Spleen (tissue), 11 donors: ENCODE results near the gene AJM1. TPM values are rescaled to one million over a fixed set of nuclear protein-coding genes. Genes with fewer than 3 reads are reported as not detected.
A peak's percentile ranks its signal among the peaks of the same experiment; 100 is the strongest.
"Not testable (repeated sequence)": the region's sequence is repeated elsewhere in the genome, so short reads cannot be mapped to it uniquely, and the experiment has no call there.

ENCODE experiments used
- DNase-seq: peaks from one replicate; pipeline ENCODE4 v3.0.0-alpha.2; 2020
- H3K27ac ChIP-seq, 8 donors: fragments of 200-600 bp; sonication (generic) in 7 of 8; 1 replicate in 4 of 8; 2 replicates in 4 of 8; pipeline versions ENCODE4 v1.5.0 to v1.8.0; 2016 to 2021; ENCODE audit warnings: inconsistent platforms in 4 of 8, mild to moderate bottlenecking in 4 of 8, moderate library complexity in 1 of 8
- H3K27me3 ChIP-seq, 7 donors: fragments of 200-600 bp; sonication (generic) in 6 of 7; replicated peaks in 1 of 7; 1 replicate in 4 of 7; 2 replicates in 3 of 7; pipeline versions ENCODE4 v1.5.0 to v1.8.0; 2016 to 2021; ENCODE audit warnings: inconsistent platforms in 3 of 7, mild to moderate bottlenecking in 1 of 7
- H3K36me3 ChIP-seq, 6 donors: fragments of 200-600 bp; sonication (generic) in 5 of 6; 1 replicate in 4 of 6; 2 replicates in 2 of 6; pipeline versions ENCODE4 v1.5.0 to v1.8.0; 2016 to 2021; ENCODE audit warnings: inconsistent platforms in 2 of 6
- H3K4me1 ChIP-seq, 6 donors: fragments of 200-600 bp; sonication (generic) in 5 of 6; 1 replicate in 3 of 6; 2 replicates in 3 of 6; pipeline versions ENCODE4 v1.5.0 to v1.8.0; 2016 to 2021; ENCODE audit warnings: inconsistent platforms in 3 of 6
- H3K4me3 ChIP-seq, 8 donors: fragments of 200-600 bp; sonication (generic) in 7 of 8; 1 replicate in 4 of 8; 2 replicates in 4 of 8; pipeline versions ENCODE4 v1.5.0 to v1.8.0; 2016 to 2021; ENCODE audit warnings: inconsistent platforms in 4 of 8, mild to moderate bottlenecking in 4 of 8, moderate library complexity in 2 of 8
- H3K9me3 ChIP-seq, 8 donors: fragments of 200-600 bp; sonication (generic) in 7 of 8; 1 replicate in 4 of 8; 2 replicates in 4 of 8; pipeline versions ENCODE4 v1.5.0 to v1.8.0; 2016 to 2021; ENCODE audit warnings: inconsistent platforms in 4 of 8
- CTCF ChIP-seq, 11 experiments: fragments of 200-600 bp in 7 of 11; fragments of 450-650 bp in 4 of 11; sonication (generic) in 4 of 11; IDR thresholded peaks in 8 of 11; conservative IDR thresholded peaks in 3 of 11; 1 replicate in 7 of 11; 2 replicates in 4 of 11; pipeline versions ENCODE4 v1.4.0 to v1.8.0; 2016 to 2021; ENCODE audit warnings: antibody characterized with exemption in 11 of 11, inconsistent platforms in 4 of 11, mild to moderate bottlenecking in 1 of 11
- POLR2A ChIP-seq, 3 donors: fragments of 450-650 bp; IDR thresholded peaks; one replicate each; pipeline ENCODE4 v1.5.1; 2017; ENCODE audit warnings: antibody characterized with exemption in 3 of 3, mild to moderate bottlenecking in 1 of 3
- POLR2AphosphoS5 ChIP-seq, 3 donors: sonication (generic); formaldehyde crosslinking; IDR thresholded peaks; one replicate each; pipeline ENCODE4 v1.5.1; 2017; ENCODE audit warnings: antibody characterized with exemption in 3 of 3
- WGBS, 5 donors: extraction: QIAGEN DNeasy Blood & Tissue Kit in 3 of 5; methylation state at CpG; one replicate each; pipeline versions ENCODE4 v1.1.5 to v1.1.7; 2013 to 2018; 5-methylcytosine and 5-hydroxymethylcytosine counted together
- intact Hi-C: fragments of 100-400 bp; cut with DNase I; formaldehyde crosslinking; loops from one replicate; pipeline ENCODE4 v1.15.0; 2023; ENCODE audit warnings: low total_unique reads
- polyA plus RNA-seq, 3 donors: library from polyadenylated mRNA; stranded (reverse); fragments of 200-250 nt; gene quantifications; one replicate each; pipeline ENCODE4 v1.2.1, GENCODE V29; 2013
- total RNA-seq, 7 donors: library from RNA; depleted of rRNA in 3 of 7; stranded (reverse); fragments of >200 nt in 3 of 7; fragmentation: NEBNext Ultra II Directional in 4 of 7; extraction: Animal tissue kit (Norgen Biotek cat#: 25700) in 4 of 7; gene quantifications; one replicate each; pipeline versions ENCODE4 v1.1.0 to v1.2.1, GENCODE V29; 2016 to 2021
- donor health status: healthy with polysubstance abuse.
- donor health status: DM: no; HTN: no; CAD: no; lungs with moderate emphysema.
- donor health status: DM: no; HTN: no; CAD: no.
- donor health status: Bipolar disorder and iron deficiency.
- donor health status: healthy.
- donor health status: DM: no; HTN: no; CAD: no.
- donor health status: DM: yes; HTN: yes; CAD: no.

AJM1 gene
- total and polyA plus RNA-seq, 10 donors, result 0.91 to 13.1 (median 4.9) TPM

DNA sequence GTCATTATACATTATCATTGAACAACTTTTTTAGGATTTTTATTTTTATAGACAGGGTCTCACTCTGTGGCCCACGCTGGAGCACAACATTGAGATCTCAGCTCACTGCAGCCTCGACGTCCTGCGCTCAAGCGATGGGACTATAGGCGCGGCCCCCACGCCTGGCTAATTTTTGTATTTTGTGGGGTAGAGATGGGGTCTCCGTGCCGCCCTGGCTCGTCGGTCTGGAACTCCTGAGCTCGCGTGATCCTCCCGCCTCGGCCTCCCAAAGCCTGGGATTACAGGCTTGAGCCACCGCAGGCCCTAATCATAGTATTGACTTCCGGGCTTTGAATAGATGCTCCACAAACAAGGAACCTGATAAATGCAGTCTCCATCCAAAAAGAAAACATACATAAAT, 25.2 kb downstream of the AJM1 start:
- intact Hi-C loops, result no loop called here
- no peak for TF ChIP-seq POLR2AphosphoS5 (IDR thresholded peaks at IDR 0.05)
- TF ChIP-seq POLR2A (IDR thresholded peaks at IDR 0.05), result no peak
- TF ChIP-seq CTCF (IDR thresholded peaks at IDR 0.05 in 8 of 11, conservative IDR thresholded peaks at IDR 0.05 in 3 of 11), result no peak
- H3K27me3 ChIP-seq, result no peaks in the 10 kb centered on the region
- H3K9me3 ChIP-seq, result peaks cover 0 to 5% (median 3%) of the 10 kb centered on the region in 8 donors
- no peak overlapping the region for H3K27ac ChIP-seq
- 97 to 98% (median 98%) methylated on average over 18 of the region's 18 CpGs for WGBS, 5 donors
- H3K4me3 ChIP-seq, result peak overlapping the region in 2 of 8 donors; percentile 75 to 82
- DNase-seq, result peak; percentile 72
- peaks cover 16 to 45% (median 24%) of the 10 kb centered on the region in 6 donors for H3K4me1 ChIP-seq
- peaks cover 0 to 24% (median 17%) of the 10 kb centered on the region in 6 donors for H3K36me3 ChIP-seq

DNA sequence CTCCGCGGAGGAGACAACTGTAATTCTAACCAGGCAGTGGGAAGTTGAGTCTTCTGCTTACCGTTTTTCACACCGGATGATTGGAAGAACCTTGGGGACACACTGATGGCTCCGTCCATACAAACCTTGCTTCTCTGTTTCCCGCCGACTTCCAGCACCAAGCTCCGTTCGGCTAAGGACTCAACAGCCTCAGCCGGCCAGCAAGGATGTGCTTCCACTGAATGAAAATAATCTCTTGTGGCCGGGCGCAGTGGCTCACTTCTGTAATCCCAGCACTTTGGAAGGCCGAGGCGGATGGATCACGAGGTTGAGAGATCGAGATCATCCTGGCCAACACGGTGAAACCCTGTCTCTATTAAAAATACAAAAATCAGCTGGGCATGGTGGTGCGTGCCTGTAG, 25.6 kb downstream of the AJM1 start:
- Histone ChIP-seq H3K4me1 (peaks cover 16 to 40% (median 24%) of the 10 kb centered on the region in 6 donors), H3K9me3 (peaks cover 0 to 10% (median 7%) of the 10 kb centered on the region in 8 donors), H3K36me3 (peaks cover 0 to 20% (median 12%) of the 10 kb centered on the region in 6 donors), H3K27me3 (no peaks in the 10 kb centered on the region), H3K4me3 (no peak overlapping the region), H3K27ac (no peak overlapping the region)
- 97 to 100% (median 98%) methylated on average over 18 of the region's 18 CpGs for WGBS, 5 donors
- no peak for DNase-seq
- intact Hi-C loops, result no loop called here
- no peak for TF ChIP-seq CTCF (IDR thresholded peaks at IDR 0.05 in 8 of 11, conservative IDR thresholded peaks at IDR 0.05 in 3 of 11)
- no peak for TF ChIP-seq POLR2A (IDR thresholded peaks at IDR 0.05)
- TF ChIP-seq POLR2AphosphoS5 (IDR thresholded peaks at IDR 0.05), result no peak

- Histone ChIP-seq H3K27me3 (no peaks in the 10 kb centered on the region), H3K27ac (no peak overlapping the region), H3K36me3 (peaks cover 0 to 12% (median 5%) of the 10 kb centered on the region in 6 donors), H3K4me1 (peaks cover 16 to 38% (median 24%) of the 10 kb centered on the region in 6 donors), H3K4me3 (no peak overlapping the region), H3K9me3 (peaks cover 0 to 13% (median 8%) of the 10 kb centered on the region in 8 donors)
- TF ChIP-seq POLR2A (IDR thresholded peaks at IDR 0.05) (no peak), POLR2AphosphoS5 (IDR thresholded peaks at IDR 0.05) (no peak), CTCF (IDR thresholded peaks at IDR 0.05 in 8 of 11, conservative IDR thresholded peaks at IDR 0.05 in 3 of 11) (no peak)
- no peak for DNase-seq
- intact Hi-C loops, result no loop called here
- WGBS, 5 donors, result 92 to 96% (median 94%) methylated on average over 10 to 11 of the region's 11 CpGs
Measured at GRCh38 chr9:136868644-136869043, 26.4 kb downstream of the AJM1 start.

- H3K9me3 ChIP-seq, result peaks cover 0 to 13% (median 8%) of the 10 kb centered on the region in 8 donors
- H3K27ac ChIP-seq, H3K4me3 ChIP-seq, DNase-seq, H3K27me3 ChIP-seq, H3K36me3 ChIP-seq, intact Hi-C loops: not testable (repeated sequence)
- WGBS, 5 donors, result 83 to 97% (median 88%) methylated on average over 2 of the region's 2 CpGs
- H3K4me1 ChIP-seq, result peaks cover 8 to 28% (median 18%) of the 10 kb centered on the region in 6 donors
Measured at GRCh38 chr9:136869611-136870010, 27.3 kb downstream of the AJM1 start.

DNA sequence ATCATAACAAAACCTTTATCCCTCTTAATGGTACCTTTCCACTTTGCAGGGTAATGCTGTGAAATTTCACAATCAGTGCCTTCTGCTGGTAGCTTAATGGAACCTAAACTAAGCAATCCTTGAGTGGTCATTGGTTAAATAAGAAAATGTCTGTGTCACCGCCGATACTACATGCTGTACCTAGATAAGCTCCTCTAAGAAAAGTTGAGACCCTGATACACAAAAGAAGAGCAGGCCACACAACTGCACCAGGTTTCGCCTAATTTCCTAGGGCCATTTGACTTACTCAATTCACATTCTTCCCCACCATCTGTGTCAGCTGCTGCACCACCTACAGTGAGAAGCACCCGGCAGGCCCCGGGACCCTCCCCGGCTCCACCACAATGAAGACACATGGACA, 32.9 kb downstream of the AJM1 start:
- no peak for TF ChIP-seq POLR2A (IDR thresholded peaks at IDR 0.05)
- TF ChIP-seq POLR2AphosphoS5 (IDR thresholded peaks at IDR 0.05), result no peak
- TF ChIP-seq CTCF (IDR thresholded peaks at IDR 0.05 in 8 of 11, conservative IDR thresholded peaks at IDR 0.05 in 3 of 11), result no peak
- H3K4me1 ChIP-seq, result no peaks in the 10 kb centered on the region
- WGBS, 5 donors, result 93 to 97% (median 95%) methylated on average over 6 of the region's 6 CpGs

More for the DNA sequence above, 32.9 kb downstream of the AJM1 start:
- H3K9me3 ChIP-seq, result peaks cover 0 to 13% (median 8%) of the 10 kb centered on the region in 8 donors
- DNase-seq, result no peak
- no peaks in the 10 kb centered on the region for H3K36me3 ChIP-seq
- no peak overlapping the region for H3K27ac ChIP-seq
- intact Hi-C loops, result no loop called here
- H3K27me3 ChIP-seq, result no peaks in the 10 kb centered on the region
- no peak overlapping the region for H3K4me3 ChIP-seq
